Measurements from ENCODE around the gene CCT3. TPM values are rescaled to one million over a fixed set of nuclear protein-coding genes. Genes with fewer than 3 reads are reported as not detected.

Gene CCT3
- total and polyA plus RNA-seq, 2 donors (not counting 1 experiment from before 2014, with no cell fraction given) = 251 to 397 TPM

DNA sequence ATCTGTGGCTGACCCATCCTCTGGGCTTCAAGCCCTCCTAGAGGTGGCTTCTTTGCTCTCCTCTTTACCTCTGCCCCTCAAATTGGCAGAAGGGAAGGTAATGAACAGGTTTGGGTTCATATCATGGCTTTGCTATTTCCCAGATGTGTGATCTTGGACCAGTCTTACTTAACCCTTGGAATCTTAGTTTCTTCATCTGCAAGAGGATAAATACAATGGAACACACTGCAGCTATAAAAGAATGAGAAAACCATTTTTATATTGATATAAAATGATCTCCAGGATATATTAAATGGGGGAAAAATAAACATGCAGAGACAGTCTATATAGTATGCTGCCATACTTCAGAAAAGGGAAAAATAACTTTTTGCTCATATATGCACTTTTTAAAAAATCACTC is 48.2 kb downstream of the CCT3 start:
- Histone ChIP-seq H4K20me1 (ENCODE audit: control insufficient read depth, extremely low read depth, insufficient read depth, low read length) (no peaks in the 10 kb centered on the region), H3K27ac (ENCODE audit: insufficient read depth, low read length) (no peak overlapping the region), H3K4me2 (ENCODE audit: extremely low read depth, insufficient read depth, low read length) (no peak overlapping the region), H3K27me3 (ENCODE audit: control insufficient read depth, insufficient read depth, low read length) (no peaks in the 10 kb centered on the region), H3K4me1 (ENCODE audit: control insufficient read depth, extremely low read depth, insufficient read depth, low read length) (peaks cover 5% of the 10 kb centered on the region), H3K79me2 (ENCODE audit: control insufficient read depth, insufficient read depth, low read length) (peaks cover 3% of the 10 kb centered on the region), H3K36me3 (ENCODE audit: control insufficient read depth, insufficient read depth, low read length) (peaks cover 10% of the 10 kb centered on the region), H3K9ac (ENCODE audit: insufficient read depth, low read length) (no peak overlapping the region), H3K4me3 (replicated peaks in 1 of 4; ENCODE audit: control extremely low read depth in 1 of 4, insufficient read depth in 1 of 4, low read depth in 3 of 4, low read length in 4 of 4) (no peak overlapping the region), H2AFZ (ENCODE audit: low read length) (no peak overlapping the region), H3K9me3 (ENCODE audit: control insufficient read depth, insufficient read depth, low read depth, low read length) (no peaks in the 10 kb centered on the region)
- DNase-seq (ENCODE audit: low read depth in 2 of 2) = no peak
- TF ChIP-seq, protein P1, sequence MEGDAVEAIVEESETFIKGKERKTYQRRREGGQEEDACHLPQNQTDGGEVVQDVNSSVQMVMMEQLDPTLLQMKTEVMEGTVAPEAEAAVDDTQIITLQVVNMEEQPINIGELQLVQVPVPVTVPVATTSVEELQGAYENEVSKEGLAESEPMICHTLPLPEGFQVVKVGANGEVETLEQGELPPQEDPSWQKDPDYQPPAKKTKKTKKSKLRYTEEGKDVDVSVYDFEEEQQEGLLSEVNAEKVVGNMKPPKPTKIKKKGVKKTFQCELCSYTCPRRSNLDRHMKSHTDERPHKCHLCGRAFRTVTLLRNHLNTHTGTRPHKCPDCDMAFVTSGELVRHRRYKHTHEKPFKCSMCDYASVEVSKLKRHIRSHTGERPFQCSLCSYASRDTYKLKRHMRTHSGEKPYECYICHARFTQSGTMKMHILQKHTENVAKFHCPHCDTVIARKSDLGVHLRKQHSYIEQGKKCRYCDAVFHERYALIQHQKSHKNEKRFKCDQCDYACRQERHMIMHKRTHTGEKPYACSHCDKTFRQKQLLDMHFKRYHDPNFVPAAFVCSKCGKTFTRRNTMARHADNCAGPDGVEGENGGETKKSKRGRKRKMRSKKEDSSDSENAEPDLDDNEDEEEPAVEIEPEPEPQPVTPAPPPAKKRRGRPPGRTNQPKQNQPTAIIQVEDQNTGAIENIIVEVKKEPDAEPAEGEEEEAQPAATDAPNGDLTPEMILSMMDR (conservative IDR thresholded peaks at IDR 0.05 in 1 of 2, IDR thresholded peaks at IDR 0.05 in 1 of 2; ENCODE audit: low read depth in 1 of 2, low read length in 2 of 2) = no peak
- TF ChIP-seq EZH2 (IDR thresholded peaks at IDR 0.05; ENCODE audit: low read length, missing control alignments) = no peak

DNA sequence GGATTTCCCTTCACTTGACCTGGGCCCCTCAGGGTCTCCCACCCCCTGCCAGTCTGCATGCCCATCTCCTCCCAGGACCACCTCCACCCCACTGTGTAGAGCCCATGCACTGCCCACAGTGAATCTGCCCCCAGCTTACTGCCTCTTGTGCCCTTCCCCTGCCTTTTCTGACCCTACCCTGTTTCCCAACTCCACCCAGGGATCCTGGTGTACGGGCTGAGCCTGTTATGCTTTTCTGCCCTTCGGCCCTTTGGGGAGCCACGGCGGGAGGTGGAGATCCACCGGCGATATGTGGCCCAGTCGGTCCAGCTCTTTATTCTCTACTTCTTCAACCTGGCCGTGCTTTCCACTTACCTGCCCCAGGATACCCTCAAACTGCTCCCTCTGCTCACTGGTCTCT is 52.0 kb downstream of the CCT3 start:
- Histone ChIP-seq H3K27me3 (ENCODE audit: control insufficient read depth, insufficient read depth, low read length) (no peaks in the 10 kb centered on the region), H3K79me2 (ENCODE audit: control insufficient read depth, insufficient read depth, low read length) (peaks cover 12% of the 10 kb centered on the region)

DNA sequence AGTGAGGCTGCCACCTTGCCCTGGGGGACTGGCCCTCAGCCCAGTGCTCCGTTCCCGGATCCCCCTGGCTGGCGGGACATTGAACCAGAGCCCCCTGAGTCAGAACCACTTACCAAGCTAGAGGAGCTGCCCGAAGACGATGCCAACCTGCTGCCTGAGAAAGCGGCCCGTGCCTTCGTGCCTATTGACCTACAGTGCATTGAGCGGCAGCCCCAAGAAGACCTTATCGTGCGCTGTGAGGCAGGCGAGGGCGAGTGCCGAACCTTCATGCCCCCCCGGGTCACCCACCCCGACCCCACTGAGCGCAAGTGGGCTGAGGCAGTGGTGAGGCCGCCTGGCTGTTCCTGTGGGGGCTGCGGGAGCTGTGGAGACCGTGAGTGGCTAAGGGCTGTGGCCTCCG is 52.7 kb downstream of the CCT3 start:
- Histone ChIP-seq H3K36me3 (ENCODE audit: control insufficient read depth, insufficient read depth, low read length) (peaks cover 7% of the 10 kb centered on the region), H2AFZ (ENCODE audit: low read length) (no peak overlapping the region), H3K27ac (ENCODE audit: insufficient read depth, low read length) (no peak overlapping the region), H3K9ac (ENCODE audit: insufficient read depth, low read length) (no peak overlapping the region), H3K4me2 (ENCODE audit: extremely low read depth, insufficient read depth, low read length) (no peak overlapping the region), H3K9me3 (ENCODE audit: control insufficient read depth, insufficient read depth, low read depth, low read length) (no peaks in the 10 kb centered on the region), H4K20me1 (ENCODE audit: control insufficient read depth, extremely low read depth, insufficient read depth, low read length) (peaks cover 2% of the 10 kb centered on the region), H3K4me3 (replicated peaks in 1 of 4; ENCODE audit: control extremely low read depth in 1 of 4, insufficient read depth in 1 of 4, low read depth in 3 of 4, low read length in 4 of 4) (no peak overlapping the region), H3K27me3 (ENCODE audit: control insufficient read depth, insufficient read depth, low read length) (no peaks in the 10 kb centered on the region), H3K4me1 (ENCODE audit: control insufficient read depth, extremely low read depth, insufficient read depth, low read length) (peaks cover 5% of the 10 kb centered on the region), H3K79me2 (ENCODE audit: control insufficient read depth, insufficient read depth, low read length) (peaks cover 18% of the 10 kb centered on the region)
- no peak for DNase-seq (ENCODE audit: low read depth in 2 of 2)
- TF ChIP-seq EZH2 (IDR thresholded peaks at IDR 0.05; ENCODE audit: low read length, missing control alignments) = no peak
- TF ChIP-seq, protein P1 (conservative IDR thresholded peaks at IDR 0.05 in 1 of 2, IDR thresholded peaks at IDR 0.05 in 1 of 2; ENCODE audit: low read depth in 1 of 2, low read length in 2 of 2) = no peak

More for the DNA sequence above, 52.0 kb downstream of the CCT3 start:
- Histone ChIP-seq H3K9ac (ENCODE audit: insufficient read depth, low read length) (no peak overlapping the region), H3K9me3 (ENCODE audit: control insufficient read depth, insufficient read depth, low read depth, low read length) (no peaks in the 10 kb centered on the region), H2AFZ (ENCODE audit: low read length) (no peak overlapping the region), H3K4me3 (replicated peaks in 1 of 4; ENCODE audit: control extremely low read depth in 1 of 4, insufficient read depth in 1 of 4, low read depth in 3 of 4, low read length in 4 of 4) (no peak overlapping the region), H4K20me1 (ENCODE audit: control insufficient read depth, extremely low read depth, insufficient read depth, low read length) (peaks cover under 1% of the 10 kb centered on the region), H3K36me3 (ENCODE audit: control insufficient read depth, insufficient read depth, low read length) (peaks cover 7% of the 10 kb centered on the region), H3K4me2 (ENCODE audit: extremely low read depth, insufficient read depth, low read length) (no peak overlapping the region), H3K27ac (ENCODE audit: insufficient read depth, low read length) (no peak overlapping the region), H3K4me1 (ENCODE audit: control insufficient read depth, extremely low read depth, insufficient read depth, low read length) (peaks cover 3% of the 10 kb centered on the region)
- TF ChIP-seq, protein P1 (conservative IDR thresholded peaks at IDR 0.05 in 1 of 2, IDR thresholded peaks at IDR 0.05 in 1 of 2; ENCODE audit: low read depth in 1 of 2, low read length in 2 of 2) = no peak
- TF ChIP-seq EZH2 (IDR thresholded peaks at IDR 0.05; ENCODE audit: low read length, missing control alignments) = no peak
- DNase-seq (ENCODE audit: low read depth in 2 of 2) = no peak

Measured in fibroblast of lung (primary cell).